Measurements from ENCODE around the gene CALM1. TPM values are rescaled to one million over a fixed set of nuclear protein-coding genes. Genes with fewer than 3 reads are reported as not detected.

The CALM1 gene
- 509 and 520 TPM in 2 replicates for total RNA-seq

DNA sequence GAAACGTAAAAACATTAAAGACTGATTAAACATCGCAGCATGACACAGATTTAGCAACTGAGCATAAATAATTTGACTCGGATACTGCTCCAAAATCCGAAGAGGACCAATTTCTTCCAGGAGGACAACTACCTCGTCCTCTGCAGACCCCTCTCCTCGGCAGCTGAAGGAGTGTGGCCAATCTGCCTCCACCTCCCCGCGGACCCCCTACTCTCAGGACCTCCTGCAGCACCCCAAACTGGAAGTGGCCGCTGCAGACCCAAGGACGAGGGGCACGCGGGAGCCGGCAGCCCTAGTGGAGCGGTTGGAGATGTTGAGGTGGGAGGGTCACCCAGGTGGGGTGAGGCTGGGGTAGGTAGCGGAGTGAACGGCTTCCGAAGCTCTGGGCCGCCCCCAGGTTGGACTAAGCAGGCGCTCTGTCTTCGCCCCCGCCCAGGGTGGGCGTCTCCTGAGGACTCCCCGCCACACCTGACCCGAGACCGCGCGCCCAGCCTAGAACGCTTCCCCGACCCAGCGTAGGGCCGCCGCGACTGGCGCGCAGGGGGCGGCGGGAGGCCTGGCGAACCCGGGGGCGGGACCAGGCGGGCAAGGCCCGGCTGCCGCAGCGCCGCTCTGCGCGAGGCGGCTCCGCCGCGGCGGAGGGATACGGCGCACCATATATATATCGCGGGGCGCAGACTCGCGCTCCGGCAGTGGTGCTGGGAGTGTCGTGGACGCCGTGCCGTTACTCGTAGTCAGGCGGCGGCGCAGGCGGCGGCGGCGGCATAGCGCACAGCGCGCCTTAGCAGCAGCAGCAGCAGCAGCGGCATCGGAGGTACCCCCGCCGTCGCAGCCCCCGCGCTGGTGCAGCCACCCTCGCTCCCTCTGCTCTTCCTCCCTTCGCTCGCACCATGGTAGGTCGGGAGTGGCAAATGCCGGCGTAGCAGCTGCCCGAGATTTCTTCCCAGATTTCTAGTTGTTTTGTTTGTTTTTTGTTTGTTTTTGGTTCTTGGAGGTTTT, at the start of gene CALM1:
Gene CALM1 (plus strand): TSS at position 689 of the 999 bp plus-strand sequence. CDS start 202 bp downstream, at position 891.
- H3K4me3 ChIP-seq (ENCODE audit: low read depth, low read length) = peak within 1 kb of the TSS; percentile 64
- DNase-seq (ENCODE audit: low read depth) = no peak
- no peak for TF ChIP-seq CTCF (conservative IDR thresholded peaks at IDR 0.05; ENCODE audit: low read depth, low read length)

GRCh38 chr14:90348270-90348669, 48.6 kb upstream of the CALM1 start:
- no peak for DNase-seq (ENCODE audit: low read depth)
- no peak overlapping the region for H3K4me3 ChIP-seq (ENCODE audit: low read depth, low read length)
- no peak for TF ChIP-seq CTCF (conservative IDR thresholded peaks at IDR 0.05; ENCODE audit: low read depth, low read length)

- no peak for TF ChIP-seq CTCF (conservative IDR thresholded peaks at IDR 0.05; ENCODE audit: low read depth, low read length)
- no peak overlapping the region for H3K4me3 ChIP-seq (ENCODE audit: low read depth, low read length)
- DNase-seq (ENCODE audit: low read depth) = no peak
These were observed 47.1 kb upstream of the CALM1 start for GRCh38 chr14:90349739-90350138.

- H3K4me3 ChIP-seq (ENCODE audit: low read depth, low read length) = no peak overlapping the region
- TF ChIP-seq CTCF (conservative IDR thresholded peaks at IDR 0.05; ENCODE audit: low read depth, low read length) = no peak
- no peak for DNase-seq (ENCODE audit: low read depth)
These were observed 42.1 kb upstream of the CALM1 start for GRCh38 chr14:90354551-90355298.

- DNase-seq (ENCODE audit: low read depth) = no peak
- no peak overlapping the region for H3K4me3 ChIP-seq (ENCODE audit: low read depth, low read length)
- TF ChIP-seq CTCF (conservative IDR thresholded peaks at IDR 0.05; ENCODE audit: low read depth, low read length) = no peak
These were observed 41.0 kb upstream of the CALM1 start for GRCh38 chr14:90355540-90356518.

DNA sequence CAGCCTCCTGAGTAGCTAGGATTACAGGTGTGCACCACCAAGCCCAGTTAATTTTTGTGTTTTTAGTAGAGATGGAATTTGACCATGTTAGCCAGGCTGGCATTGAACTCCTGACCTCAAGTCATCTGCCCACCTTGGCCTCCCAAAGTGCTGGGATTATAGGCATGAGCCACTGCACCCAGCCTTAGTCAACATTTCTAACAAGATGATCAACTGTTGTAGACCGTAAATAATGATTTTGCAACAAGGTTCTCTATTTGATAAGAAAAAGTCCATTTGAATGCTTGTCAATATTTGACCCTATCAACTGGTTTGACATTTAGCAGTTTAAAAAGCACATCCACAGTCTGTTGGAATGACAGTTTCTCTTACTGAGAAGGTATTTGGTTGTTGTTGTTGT, 39.9 kb upstream of the CALM1 start:
- no peak for TF ChIP-seq CTCF (conservative IDR thresholded peaks at IDR 0.05; ENCODE audit: low read depth, low read length)
- no peak overlapping the region for H3K4me3 ChIP-seq (ENCODE audit: low read depth, low read length)
- DNase-seq (ENCODE audit: low read depth) = no peak

Measured in epithelial cell of proximal tubule (primary cell).